Cardiac septum (tissue), 1 donor: Measurements from ENCODE around the gene PTPRG. TPM values are rescaled to one million over a fixed set of nuclear protein-coding genes. Genes with fewer than 3 reads are reported as not detected.

Source experiments
- DNase-seq: peaks from one replicate; pipeline ENCODE4 v3.0.0-alpha.2; 2020; ENCODE audit warnings: low spot score
- intact Hi-C: fragments of 100-400 bp; cut with DNase I; formaldehyde crosslinking; loops from one replicate; pipeline ENCODE4 v1.14.0; 2022
- total RNA-seq: library from RNA; stranded (reverse); fragmentation: NEBNext Ultra II Directional; extraction: Animal tissue kit (Norgen Biotek cat#: 25700); gene quantifications from one replicate; pipeline ENCODE4 v1.2.1, GENCODE V29; 2021
- donor health status: DM: no; HTN: no; CAD: no.

Gene PTPRG
- total RNA-seq, 1 donor from 2014 or later: 34.3 TPM

- DNase-seq: no peak
- intact Hi-C loops: no loop called here
Measured at GRCh38 chr3:61857297-61857696, 295.9 kb downstream of the PTPRG start.

- DNase-seq: no peak
- intact Hi-C loops: loop anchor here (2.0 kb wide), 1 partner anchor 329 kb away; no protein-coding TSS in a partner anchor
Measured at GRCh38 chr3:61858054-61858453, 296.7 kb downstream of the PTPRG start.

GRCh38 chr3:61861410-61861809, 300.0 kb downstream of the PTPRG start:
- DNase-seq: no peak
- intact Hi-C loops: loop anchor here (5.0 to 10.0 kb wide), 2 partner anchors 53 to 271 kb away; no protein-coding TSS in a partner anchor

- intact Hi-C loops: loop anchor here (5.0 to 10.0 kb wide), 2 partner anchors 52 to 270 kb away; no protein-coding TSS in a partner anchor
Measured at GRCh38 chr3:61862614-61863289, 301.4 kb downstream of the PTPRG start.

GRCh38 chr3:61863579-61863978, 302.2 kb downstream of the PTPRG start:
- intact Hi-C loops: loop anchor here (5.0 to 10.0 kb wide), 2 partner anchors 51 to 269 kb away; no protein-coding TSS in a partner anchor

More at GRCh38 chr3:61862614-61863289, 301.4 kb downstream of the PTPRG start:
- DNase-seq: no peak

GRCh38 chr3:61864886-61865285, 303.5 kb downstream of the PTPRG start:
- no peak for DNase-seq
- intact Hi-C loops: loop anchor here (5.0 to 10.0 kb wide), 2 partner anchors 50 to 267 kb away; no protein-coding TSS in a partner anchor

More at GRCh38 chr3:61863579-61863978, 302.2 kb downstream of the PTPRG start:
- no peak for DNase-seq

GRCh38 chr3:61865466-61866152, 304.2 kb downstream of the PTPRG start:
- intact Hi-C loops: loop anchor here (10.0 kb wide), 1 partner anchor 49 kb away; no protein-coding TSS in a partner anchor
- DNase-seq: no peak

- DNase-seq: no peak
- intact Hi-C loops: loop anchor here (10.0 kb wide), 1 partner anchor 49 kb away; no protein-coding TSS in a partner anchor
Measured at GRCh38 chr3:61866153-61866542, 304.8 kb downstream of the PTPRG start.

GRCh38 chr3:61866961-61867461, 305.6 kb downstream of the PTPRG start:
- DNase-seq: no peak
- intact Hi-C loops: loop anchor here (10.0 kb wide), 1 partner anchor 48 kb away; no protein-coding TSS in a partner anchor

- intact Hi-C loops: loop anchor here (10.0 kb wide), 1 partner anchor 46 kb away; no protein-coding TSS in a partner anchor
Measured at GRCh38 chr3:61868499-61868898, 307.1 kb downstream of the PTPRG start.

GRCh38 chr3:61869371-61869770, 308.0 kb downstream of the PTPRG start:
- intact Hi-C loops: loop anchor here (10.0 kb wide), 1 partner anchor 45 kb away; no protein-coding TSS in a partner anchor
- no peak for DNase-seq

More at GRCh38 chr3:61868499-61868898, 307.1 kb downstream of the PTPRG start:
- DNase-seq: no peak

- no peak for DNase-seq
- intact Hi-C loops: no loop called here
Measured at GRCh38 chr3:61871644-61872043, 310.3 kb downstream of the PTPRG start.

GRCh38 chr3:61872077-61872706, 310.8 kb downstream of the PTPRG start:
- DNase-seq: no peak
- intact Hi-C loops: no loop called here

- intact Hi-C loops: no loop called here
- no peak for DNase-seq
Measured at GRCh38 chr3:61875046-61875844, 313.9 kb downstream of the PTPRG start.

GRCh38 chr3:61875976-61876671, 314.8 kb downstream of the PTPRG start:
- no peak for DNase-seq
- intact Hi-C loops: no loop called here

GRCh38 chr3:61876797-61877196, 315.4 kb downstream of the PTPRG start:
- intact Hi-C loops: no loop called here
- no peak for DNase-seq

- no peak for DNase-seq
- intact Hi-C loops: no loop called here
Measured at GRCh38 chr3:61877359-61878138, 316.2 kb downstream of the PTPRG start.

- intact Hi-C loops: no loop called here
- DNase-seq: no peak
Measured at GRCh38 chr3:61882253-61882652, 320.9 kb downstream of the PTPRG start.
